Natural killer cell (primary cell): ENCODE measurements around the gene UGT1A6. TPM values are rescaled to one million over a fixed set of nuclear protein-coding genes. Genes with fewer than 3 reads are reported as not detected.

Experiments used
- ATAC-seq, 3 donors: fragments of 150-1000 bp in 2 of 3; fragments of 200-7000 bp in 1 of 3; cut with Tn5 transposase; 1 replicate in 1 of 3; 2 replicates in 2 of 3; pipeline ENCODE4 v1.10.0; 2021; ENCODE audit warnings: mild to moderate bottlenecking in 2 of 3, moderate library complexity in 2 of 3
- DNase-seq, 2 donors: peaks; one replicate each; pipeline versions ENCODE4 v3.0.0 to v3.0.0-alpha.2; 2013 to 2021; ENCODE audit warnings: mixed read lengths in 1 of 2
- H3K27ac ChIP-seq: one replicate; pipeline ENCODE4 v1.5.1; 2013; ENCODE audit warnings: mild to moderate bottlenecking, low read length
- H3K27me3 ChIP-seq: one replicate; pipeline ENCODE4 v1.6.1; 2013; ENCODE audit warnings: low read length; ENCODE audit not compliant: control insufficient read depth, insufficient read depth
- H3K36me3 ChIP-seq: one replicate; pipeline ENCODE4 v1.6.1; 2013; ENCODE audit warnings: low read length; ENCODE audit not compliant: control insufficient read depth, insufficient read depth
- H3K4me1 ChIP-seq: one replicate; pipeline ENCODE4 v1.6.1; 2013; ENCODE audit warnings: low read length; ENCODE audit not compliant: control insufficient read depth, insufficient read depth
- H3K4me3 ChIP-seq: one replicate; pipeline ENCODE4 v1.5.1; 2013; ENCODE audit warnings: low read length
- H3K9me3 ChIP-seq: one replicate; pipeline ENCODE4 v1.6.1; 2013; ENCODE audit warnings: low read length; ENCODE audit not compliant: control insufficient read depth, insufficient read depth
- H3K27ac Mint-ChIP-seq, 2 donors: one replicate each; pipeline ENCODE4 v1.8.0; 2022; ENCODE audit warnings: mild to moderate bottlenecking in 2 of 2, mixed read lengths in 2 of 2, moderate library complexity in 1 of 2
- H3K27me3 Mint-ChIP-seq, 2 donors: one replicate each; pipeline ENCODE4 v1.8.0; 2022; ENCODE audit warnings: low read depth in 2 of 2, mixed read lengths in 2 of 2
- H3K36me3 Mint-ChIP-seq: one replicate; pipeline ENCODE4 v1.8.0; 2022; ENCODE audit warnings: mixed read lengths
- H3K4me1 Mint-ChIP-seq, 2 donors: one replicate each; pipeline ENCODE4 v1.8.0; 2022; ENCODE audit warnings: mixed read lengths in 2 of 2
- H3K4me3 Mint-ChIP-seq: one replicate; pipeline ENCODE4 v1.8.0; 2022; ENCODE audit warnings: mild to moderate bottlenecking, moderate library complexity, mixed read lengths
- H3K9me3 Mint-ChIP-seq, 2 donors: one replicate each; pipeline ENCODE4 v1.8.0; 2022; ENCODE audit warnings: mixed read lengths in 2 of 2
- CTCF ChIP-seq: fragments of 200-600 bp; IDR thresholded peaks from one replicate; pipeline ENCODE4 v1.8.0; 2022; ENCODE audit warnings: antibody characterized with exemption
- WGBS: methylation state at CpG from one replicate; pipeline ENCODE4 v1.1.7; 2013; ENCODE audit warnings: missing lambda C conversion rate; ENCODE audit not compliant: insufficient coverage; 5-methylcytosine and 5-hydroxymethylcytosine counted together
- intact Hi-C: fragments of 100-400 bp; cut with micrococcal nuclease; formaldehyde crosslinking; loops from one replicate; pipeline ENCODE4 v1.14.2; 2022
- total RNA-seq, 4 donors: library from RNA; stranded (reverse); fragments of 120-200 nt in 1 of 4; gene quantifications; one replicate each; pipeline versions ENCODE4 v1.2.3 to v1.2.4, GENCODE V29; 2013 to 2022

UGT1A6 gene
- total RNA-seq, 3 donors from 2014 or later (not counting 1 experiment from before 2014, with no cell fraction given), result not detected

- Histone ChIP-seq H3K4me3 (no peak overlapping the region), H3K4me1 (no peaks in the 10 kb centered on the region), H3K27ac (no peak overlapping the region), H3K9me3 (no peaks in the 10 kb centered on the region), H3K27me3 (no peaks in the 10 kb centered on the region), H3K36me3 (no peaks in the 10 kb centered on the region)
- Mint-ChIP-seq H3K36me3 (no peaks in the 10 kb centered on the region), H3K9me3 (no peaks in the 10 kb centered on the region), H3K4me1 (no peaks in the 10 kb centered on the region), H3K4me3 (no peak overlapping the region), H3K27ac (no peak overlapping the region), H3K27me3 (peaks cover 10 to 14% of the 10 kb centered on the region in 2 donors)
- 90% methylated on average over 2 of the region's 2 CpGs for WGBS
- DNase-seq (no peak), ATAC-seq (no peak)
- TF ChIP-seq CTCF, result no peak
- intact Hi-C loops, result no loop called here
Measured at GRCh38 chr2:233758849-233759248, 66.2 kb downstream of the UGT1A6 start.

- Histone ChIP-seq H3K4me3 (no peak within 1 kb of the TSS), H3K27me3 (no peaks in the 10 kb centered on the region), H3K27ac (no peak within 1 kb of the TSS), H3K9me3 (no peaks in the 10 kb centered on the region), H3K4me1 (no peaks in the 10 kb centered on the region), H3K36me3 (no peaks in the 10 kb centered on the region)
- Mint-ChIP-seq H3K4me1 (no peaks in the 10 kb centered on the region), H3K9me3 (no peaks in the 10 kb centered on the region), H3K27ac (no peak within 1 kb of the TSS), H3K4me3 (no peak within 1 kb of the TSS), H3K36me3 (no peaks in the 10 kb centered on the region), H3K27me3 (peaks cover 16 to 18% of the 10 kb centered on the region in 2 donors)
- no peak for DNase-seq
- intact Hi-C loops, result no loop called here
- 90% methylated on average over 4 of the region's 6 CpGs for WGBS
- no peak for ATAC-seq
- no peak for TF ChIP-seq CTCF
Measured at GRCh38 chr2:233760043-233760442, 67.4 kb downstream of the UGT1A6 start, which contains the start of gene UGT1A1. UGT1A1 (plus strand) TSS chr2:233760270; CDS start chr2:233760288, 18 bp downstream.

GRCh38 chr2:233761040-233761769 lies 68.5 kb downstream of the UGT1A6 start:
- no peak overlapping the region for H3K4me3 Mint-ChIP-seq
- H3K4me3 ChIP-seq, result no peak overlapping the region
- H3K27ac Mint-ChIP-seq, result no peak overlapping the region
- ATAC-seq (no peak), DNase-seq (no peak)
- TF ChIP-seq CTCF, result no peak
- H3K9me3 ChIP-seq, result no peaks in the 10 kb centered on the region
- no peaks in the 10 kb centered on the region for H3K4me1 Mint-ChIP-seq
- no peaks in the 10 kb centered on the region for H3K36me3 Mint-ChIP-seq
- intact Hi-C loops, result no loop called here
- H3K36me3 ChIP-seq, result no peaks in the 10 kb centered on the region
- H3K9me3 Mint-ChIP-seq, result no peaks in the 10 kb centered on the region
- no peaks in the 10 kb centered on the region for H3K4me1 ChIP-seq
- no peaks in the 10 kb centered on the region for H3K27me3 ChIP-seq
- no peak overlapping the region for H3K27ac ChIP-seq
- peaks cover 18% of the 10 kb centered on the region in 2 donors for H3K27me3 Mint-ChIP-seq
- WGBS, result 90% methylated on average over 4 of the region's 4 CpGs

- no peak overlapping the region for H3K27ac Mint-ChIP-seq
- ATAC-seq, result no peak
Measured at GRCh38 chr2:233764264-233764663, 71.6 kb downstream of the UGT1A6 start.

More at GRCh38 chr2:233764264-233764663, 71.6 kb downstream of the UGT1A6 start:
- Mint-ChIP-seq H3K4me3 (no peak overlapping the region), H3K36me3 (no peaks in the 10 kb centered on the region), H3K4me1 (no peaks in the 10 kb centered on the region), H3K9me3 (no peaks in the 10 kb centered on the region), H3K27me3 (peaks cover 26 to 31% of the 10 kb centered on the region in 2 donors)
- Histone ChIP-seq H3K9me3 (no peaks in the 10 kb centered on the region), H3K4me3 (no peak overlapping the region), H3K4me1 (no peaks in the 10 kb centered on the region), H3K36me3 (no peaks in the 10 kb centered on the region), H3K27ac (no peak overlapping the region), H3K27me3 (peaks cover 4% of the 10 kb centered on the region)
- intact Hi-C loops, result no loop called here
- no peak for TF ChIP-seq CTCF
- WGBS, result 75% methylated on average over 7 of the region's 7 CpGs
- no peak for DNase-seq
